ENCODE data around the gene PACRG. TPM values are rescaled to one million over a fixed set of nuclear protein-coding genes. Genes with fewer than 3 reads are reported as not detected.

The PACRG gene
- total RNA-seq, 1 experiment from 2014 or later: 0.26 TPM

DNA sequence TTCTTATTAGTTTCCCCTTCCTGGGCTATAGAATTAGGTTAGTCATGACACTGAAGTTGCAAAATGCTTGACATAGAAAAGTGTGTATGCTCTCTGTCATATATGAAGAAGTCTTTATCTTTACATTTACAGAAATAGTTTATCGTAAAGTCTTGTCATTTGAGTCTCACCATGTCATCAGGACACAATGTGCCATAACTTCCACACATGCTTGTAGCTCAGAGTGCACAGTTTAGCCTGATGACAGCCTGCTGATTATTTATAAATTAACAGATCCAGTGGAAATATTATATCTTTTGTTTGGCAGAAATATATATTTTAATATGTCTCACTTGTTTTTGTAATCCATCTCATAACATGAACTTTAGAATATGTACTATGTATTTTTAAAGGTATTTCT lies 399.8 kb downstream of the PACRG start:
- Histone ChIP-seq H4K20me1 (ENCODE audit: control insufficient read depth, insufficient read depth, insufficient read length) (no peaks in the 10 kb centered on the region), H2BK5ac (ENCODE audit: insufficient read length, low read length) (no peak overlapping the region), H3K27me3 (ENCODE audit: insufficient read depth, low read length) (no peaks in the 10 kb centered on the region), H2BK20ac (ENCODE audit: low read depth, low read length, poor library complexity, severe bottlenecking) (no peak overlapping the region), H3K27ac (ENCODE audit: insufficient read length, low read depth, low read length) (no peak overlapping the region), H3K79me1 (ENCODE audit: insufficient read depth, low read depth, low read length, poor library complexity, severe bottlenecking) (no peaks in the 10 kb centered on the region), H3K4me2 (ENCODE audit: insufficient read depth, insufficient read length, low read length) (no peak overlapping the region), H2BK12ac (ENCODE audit: insufficient read length, low read depth, low read length) (no peak overlapping the region), H2BK120ac (ENCODE audit: low read depth, low read length, poor library complexity, severe bottlenecking) (no peak overlapping the region), H3K23me2 (ENCODE audit: insufficient read length, low read depth, low read length, poor library complexity, severe bottlenecking) (no peaks in the 10 kb centered on the region), H3K23ac (ENCODE audit: insufficient read length, low read depth, low read length) (no peak overlapping the region), H4K5ac (ENCODE audit: insufficient read length, low read depth, low read length) (no peak overlapping the region), H3K4me1 (ENCODE audit: insufficient read depth, low read length) (peaks cover 2% of the 10 kb centered on the region; the same call in 1 of the 2 replicates), H4K91ac (ENCODE audit: insufficient read length, low read depth, low read length) (no peak overlapping the region), H3K9me3 (ENCODE audit: control insufficient read depth, low read depth, low read length) (no peaks in the 10 kb centered on the region), H3T11ph (ENCODE audit: low read length) (no peak overlapping the region), H3K56ac (ENCODE audit: insufficient read length, low read depth, low read length) (no peak overlapping the region), H2AFZ (ENCODE audit: low read length) (no peak overlapping the region), H4K8ac (replicated peaks; ENCODE audit: insufficient read length, low read depth, low read length) (no peak overlapping the region), H3K14ac (ENCODE audit: insufficient read depth, low read length) (no peak overlapping the region), H2BK15ac (ENCODE audit: low read depth, low read length) (no peak overlapping the region), H3K9ac (ENCODE audit: extremely low read depth, insufficient read length, low read length) (no peak overlapping the region), H3K79me2 (ENCODE audit: insufficient read depth, low read length) (no peaks in the 10 kb centered on the region), H3K18ac (ENCODE audit: insufficient read length, low read depth, low read length) (no peak overlapping the region), H2AK5ac (ENCODE audit: insufficient read length, low read length) (no peak overlapping the region), H3K4ac (ENCODE audit: low read depth, low read length) (no peak overlapping the region)
- no peak for DNase-seq
- no peak overlapping the region for H3K27ac Mint-ChIP-seq
- H3K4me1 Mint-ChIP-seq: peaks cover 20 to 25% of the 10 kb centered on the region in 2 experiments
- H3K36me3 Mint-ChIP-seq (ENCODE audit: insufficient read depth in 1 of 3, low read depth in 3 of 3): peaks cover 2 to 5% (median 4%) of the 10 kb centered on the region in 3 experiments; a peak in 5 of 7 replicates
- H3K9me3 Mint-ChIP-seq: peaks cover under 1% of the 10 kb centered on the region in 2 experiments; a peak in 3 of 5 replicates
- H3K27me3 Mint-ChIP-seq (ENCODE audit: low read depth): no peaks in the 10 kb centered on the region
- H3K4me3 Mint-ChIP-seq: no peak overlapping the region
- WGBS (ENCODE audit: extremely low coverage, insufficient read length, low lambda C conversion rate): no CpG with 5 or more reads among the region's 1 CpG
- TF ChIP-seq, protein P1, sequence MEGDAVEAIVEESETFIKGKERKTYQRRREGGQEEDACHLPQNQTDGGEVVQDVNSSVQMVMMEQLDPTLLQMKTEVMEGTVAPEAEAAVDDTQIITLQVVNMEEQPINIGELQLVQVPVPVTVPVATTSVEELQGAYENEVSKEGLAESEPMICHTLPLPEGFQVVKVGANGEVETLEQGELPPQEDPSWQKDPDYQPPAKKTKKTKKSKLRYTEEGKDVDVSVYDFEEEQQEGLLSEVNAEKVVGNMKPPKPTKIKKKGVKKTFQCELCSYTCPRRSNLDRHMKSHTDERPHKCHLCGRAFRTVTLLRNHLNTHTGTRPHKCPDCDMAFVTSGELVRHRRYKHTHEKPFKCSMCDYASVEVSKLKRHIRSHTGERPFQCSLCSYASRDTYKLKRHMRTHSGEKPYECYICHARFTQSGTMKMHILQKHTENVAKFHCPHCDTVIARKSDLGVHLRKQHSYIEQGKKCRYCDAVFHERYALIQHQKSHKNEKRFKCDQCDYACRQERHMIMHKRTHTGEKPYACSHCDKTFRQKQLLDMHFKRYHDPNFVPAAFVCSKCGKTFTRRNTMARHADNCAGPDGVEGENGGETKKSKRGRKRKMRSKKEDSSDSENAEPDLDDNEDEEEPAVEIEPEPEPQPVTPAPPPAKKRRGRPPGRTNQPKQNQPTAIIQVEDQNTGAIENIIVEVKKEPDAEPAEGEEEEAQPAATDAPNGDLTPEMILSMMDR (conservative IDR thresholded peaks at IDR 0.05): no peak
